ENCODE measurements around the gene RFC2. TPM values are rescaled to one million over a fixed set of nuclear protein-coding genes. Genes with fewer than 3 reads are reported as not detected.

Gene RFC2
- total and polyA plus RNA-seq, 10 of the 15 experiments (the other 5 are each of a cell fraction or from before 2014, with no cell fraction given), result 25.8 to 145 (median 90.9) TPM

GRCh38 chr7:74217455-74218342, 36.5 kb downstream of the RFC2 start (continued):
- TF ChIP-seq BCL3 (IDR thresholded peaks at IDR 0.05; ENCODE audit: borderline replicate concordance, insufficient read depth, low read depth, low read length, poor library complexity, severe bottlenecking) (peak; percentile 97), NR2C1 (IDR thresholded peaks at IDR 0.05) (peak; percentile 43; the same call in 1 of the 2 replicates), STAT3 (IDR thresholded peaks at IDR 0.05; ENCODE audit: low read depth, low read length) (no peak), ZNF622 (IDR thresholded peaks at IDR 0.05) (no peak), CEBPZ (IDR thresholded peaks at IDR 0.05; ENCODE audit: low read depth, low read length) (no peak), HCFC1 (IDR thresholded peaks at IDR 0.05; ENCODE audit: low read length) (peak; percentile 20; the same call in 1 of the 2 replicates), USF2 (IDR thresholded peaks at IDR 0.05; ENCODE audit: borderline replicate concordance, low read depth, low read length) (peak; percentile 4; the same call in 1 of the 2 replicates), SMC3 (IDR thresholded peaks at IDR 0.05; ENCODE audit: borderline replicate concordance, low read length) (peak; percentile 12; the same call in 1 of the 2 replicates), ZNF384 (IDR thresholded peaks at IDR 0.05; ENCODE audit: borderline replicate concordance, low read depth, low read length) (peak; percentile 38; the same call in 1 of the 2 replicates), PAX5 (IDR thresholded peaks at IDR 0.05; ENCODE audit: borderline replicate concordance, low read depth, low read length) (peak; percentile 88), HDAC2 (IDR thresholded peaks at IDR 0.05) (no peak), POLR2AphosphoS2 (IDR thresholded peaks at IDR 0.05; ENCODE audit: low read depth, low read length) (no peak; the same call in 1 of the 2 replicates), BACH1 (IDR thresholded peaks at IDR 0.05; ENCODE audit: borderline replicate concordance) (0 out of 2 replicates have a peak, but pooled peaks have one; percentile 56), USF1 (IDR thresholded peaks at IDR 0.05; ENCODE audit: borderline replicate concordance, extremely low read length, insufficient read depth, low read depth, low read length) (peak; percentile 42), SIX5 (IDR thresholded peaks at IDR 0.05; ENCODE audit: low read depth, low read length, severe bottlenecking) (no peak), SMARCA5 (IDR thresholded peaks at IDR 0.05) (no peak; the same call in 1 of the 2 replicates), BHLHE40 (IDR thresholded peaks at IDR 0.05; ENCODE audit: borderline replicate concordance in 1 of 2, low read depth in 2 of 2, low read length in 1 of 2) (peak; percentile 83 to 84), TCF7 (IDR thresholded peaks at IDR 0.05; ENCODE audit: borderline replicate concordance) (no peak), SRF (IDR thresholded peaks at IDR 0.05; ENCODE audit: low read depth in 2 of 2, low read length in 2 of 2) (no peak), IKZF1 (conservative IDR thresholded peaks at IDR 0.05) (peak; percentile 95)
- TF ChIP-seq, protein P1, sequence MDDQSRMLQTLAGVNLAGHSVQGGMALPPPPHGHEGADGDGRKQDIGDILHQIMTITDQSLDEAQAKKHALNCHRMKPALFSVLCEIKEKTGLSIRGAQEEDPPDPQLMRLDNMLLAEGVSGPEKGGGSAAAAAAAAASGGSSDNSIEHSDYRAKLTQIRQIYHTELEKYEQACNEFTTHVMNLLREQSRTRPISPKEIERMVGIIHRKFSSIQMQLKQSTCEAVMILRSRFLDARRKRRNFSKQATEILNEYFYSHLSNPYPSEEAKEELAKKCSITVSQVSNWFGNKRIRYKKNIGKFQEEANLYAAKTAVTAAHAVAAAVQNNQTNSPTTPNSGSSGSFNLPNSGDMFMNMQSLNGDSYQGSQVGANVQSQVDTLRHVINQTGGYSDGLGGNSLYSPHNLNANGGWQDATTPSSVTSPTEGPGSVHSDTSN (IDR thresholded peaks at IDR 0.05; ENCODE audit: insufficient replicate concordance, low read depth, low read length), result peak; percentile 68
